Osteoblast (primary cell): ENCODE data around the gene TMEM129. TPM values are rescaled to one million over a fixed set of nuclear protein-coding genes. Genes with fewer than 3 reads are reported as not detected.

Experiments used
- DNase-seq: peaks from one replicate; pipeline ENCODE4 v3.0.0; 2011; ENCODE audit warnings: low spot score, mixed read lengths; ENCODE audit not compliant: insufficient read length; ENCODE audit errors: missing footprints
- H2AFZ ChIP-seq: 2 replicates; pipeline ENCODE4 v1.6.0; 2011; ENCODE audit warnings: mild to moderate bottlenecking, low read length
- H3K27ac ChIP-seq: 2 replicates; pipeline ENCODE4 v1.5.1; 2011; ENCODE audit warnings: mild to moderate bottlenecking, low read depth, low read length, moderate library complexity
- H3K27me3 ChIP-seq: 2 replicates; pipeline ENCODE4 v1.6.0; 2012; ENCODE audit warnings: mild to moderate bottlenecking, control low read depth, inconsistent platforms, low read length, moderate library complexity; ENCODE audit not compliant: insufficient read depth
- H3K36me3 ChIP-seq: 2 replicates; pipeline ENCODE4 v1.5.1; 2011; ENCODE audit warnings: mild to moderate bottlenecking, low read length, control low read depth, moderate library complexity; ENCODE audit not compliant: insufficient read depth
- H3K4me1 ChIP-seq: 2 replicates; pipeline ENCODE4 v1.5.1; 2011; ENCODE audit warnings: mild to moderate bottlenecking, low read length, control low read depth, moderate library complexity; ENCODE audit not compliant: insufficient read depth
- H3K4me2 ChIP-seq: 2 replicates; pipeline ENCODE4 v1.6.0; 2011; ENCODE audit warnings: mild to moderate bottlenecking, low read length; ENCODE audit not compliant: insufficient read depth
- H3K4me3 ChIP-seq: fragments of 200-600 bp; sonication (generic); 3 replicates; pipeline ENCODE4 v1.5.1; 2012; ENCODE audit warnings: mild to moderate bottlenecking, low read length, inconsistent platforms; ENCODE audit not compliant: insufficient read depth
- H3K79me2 ChIP-seq: 2 replicates; pipeline ENCODE4 v1.6.0; 2012; ENCODE audit warnings: mild to moderate bottlenecking, low read length, control low read depth, inconsistent platforms; ENCODE audit not compliant: insufficient read depth
- H3K9me3 ChIP-seq: 2 replicates; pipeline ENCODE4 v1.5.1; 2011; ENCODE audit warnings: low read depth, low read length, control low read depth
- H4K20me1 ChIP-seq: 2 replicates; pipeline ENCODE4 v1.6.0; 2012; ENCODE audit warnings: mild to moderate bottlenecking, low read length, control low read depth; ENCODE audit not compliant: insufficient read depth
- small RNA-seq: library from RNA; depleted of rRNA; stranded (forward); fragments of <200 nt; gene quantifications from one replicate; pipeline ENCODE3, GENCODE V24; 2012
- total RNA-seq: library from RNA; depleted of rRNA; stranded (reverse); fragments of >200 nt; gene quantifications from 2 replicates; pipeline ENCODE4 v1.2.3, GENCODE V29; 2012
- TF ChIP-seq, protein P1 (sequence below): IDR thresholded peaks from 2 replicates; pipeline ENCODE4 v1.5.1; 2011; ENCODE audit warnings: mild to moderate bottlenecking, low read depth, low read length, moderate library complexity; ENCODE audit errors: extremely low read depth

TMEM129 gene
- total RNA-seq, 1 donor = 38.0 TPM

- Histone ChIP-seq H2AFZ (no peak overlapping the region), H3K4me3 (no peak overlapping the region), H3K27me3 (no peaks in the 10 kb centered on the region), H3K36me3 (no peaks in the 10 kb centered on the region), H3K27ac (no peak overlapping the region), H3K4me1 (no peaks in the 10 kb centered on the region), H3K9me3 (no peaks in the 10 kb centered on the region), H4K20me1 (no peaks in the 10 kb centered on the region), H3K4me2 (no peak overlapping the region), H3K79me2 (no peaks in the 10 kb centered on the region)
- TF ChIP-seq, protein P1, sequence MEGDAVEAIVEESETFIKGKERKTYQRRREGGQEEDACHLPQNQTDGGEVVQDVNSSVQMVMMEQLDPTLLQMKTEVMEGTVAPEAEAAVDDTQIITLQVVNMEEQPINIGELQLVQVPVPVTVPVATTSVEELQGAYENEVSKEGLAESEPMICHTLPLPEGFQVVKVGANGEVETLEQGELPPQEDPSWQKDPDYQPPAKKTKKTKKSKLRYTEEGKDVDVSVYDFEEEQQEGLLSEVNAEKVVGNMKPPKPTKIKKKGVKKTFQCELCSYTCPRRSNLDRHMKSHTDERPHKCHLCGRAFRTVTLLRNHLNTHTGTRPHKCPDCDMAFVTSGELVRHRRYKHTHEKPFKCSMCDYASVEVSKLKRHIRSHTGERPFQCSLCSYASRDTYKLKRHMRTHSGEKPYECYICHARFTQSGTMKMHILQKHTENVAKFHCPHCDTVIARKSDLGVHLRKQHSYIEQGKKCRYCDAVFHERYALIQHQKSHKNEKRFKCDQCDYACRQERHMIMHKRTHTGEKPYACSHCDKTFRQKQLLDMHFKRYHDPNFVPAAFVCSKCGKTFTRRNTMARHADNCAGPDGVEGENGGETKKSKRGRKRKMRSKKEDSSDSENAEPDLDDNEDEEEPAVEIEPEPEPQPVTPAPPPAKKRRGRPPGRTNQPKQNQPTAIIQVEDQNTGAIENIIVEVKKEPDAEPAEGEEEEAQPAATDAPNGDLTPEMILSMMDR = no peak
- DNase-seq = peak; percentile 57
Observed at GRCh38 chr4:1666391-1666790, 54.7 kb downstream of the TMEM129 start.

Small RNA genes within 50 kb of the gene (small RNA-seq; reads per million reads assigned to genes)
- gene RF00019 = not detected

Other genes starting within 250 kb of the TMEM129 start
- 3.8 and 4.3 TPM in 2 replicates for gene FAM53A, start 37.0 kb downstream of the TMEM129 start, total RNA-seq
- gene SLBP, start 9.0 kb downstream of the TMEM129 start, total RNA-seq = 51.9 and 55.7 TPM in 2 replicates
- 3.2 and 4.0 TPM in 2 replicates for gene TACC3, start 198 bp upstream of the TMEM129 start, total RNA-seq
- gene FGFR3, start 72.0 kb upstream of the TMEM129 start, total RNA-seq = 0.29 and 0.36 TPM in 2 replicates
- gene LETM1, start 134.8 kb upstream of the TMEM129 start, total RNA-seq = 68.4 and 75.3 TPM in 2 replicates
- gene NSD2, start 150.1 kb upstream of the TMEM129 start, total RNA-seq = 53.0 and 58.6 TPM in 2 replicates